ENCODE measurements around the gene RBM45. TPM values are rescaled to one million over a fixed set of nuclear protein-coding genes. Genes with fewer than 3 reads are reported as not detected.

The RBM45 gene
- polyA plus RNA-seq, 2 of the 4 experiments (the other 2 are of a cell fraction), result 15.2 to 20.9 TPM

DNA sequence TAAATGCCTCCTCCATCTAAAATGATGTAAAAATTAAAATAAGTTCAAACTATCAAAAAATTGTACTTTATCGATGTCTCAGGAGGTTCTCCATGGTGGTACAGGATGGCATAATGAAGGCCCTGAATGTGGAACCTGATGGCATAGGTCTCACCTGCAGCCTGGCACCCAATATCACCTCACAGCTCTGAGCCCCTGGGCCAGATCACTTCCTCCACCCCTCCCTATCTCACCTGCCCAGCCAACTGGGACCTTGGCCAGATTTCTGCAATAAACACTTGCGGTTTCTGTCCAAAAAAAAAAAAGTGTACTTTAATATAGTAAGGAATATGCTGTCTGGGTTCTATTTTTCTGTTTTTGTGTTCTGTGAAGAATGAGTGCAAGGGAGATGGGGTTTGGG, 6.7 kb upstream of the RBM45 start (continued):
- TF ChIP-seq USF2 (IDR thresholded peaks at IDR 0.05), result no peak
- TF ChIP-seq HEYL (CRISPR knock-in tag; IDR thresholded peaks at IDR 0.05), result no peak
- TF ChIP-seq KDM1A (IDR thresholded peaks at IDR 0.05; ENCODE audit: low read depth), result no peak
- TF ChIP-seq CBX2 (IDR thresholded peaks at IDR 0.05; ENCODE audit: borderline replicate concordance, low read depth), result no peak
- TF ChIP-seq ESRRA (IDR thresholded peaks at IDR 0.05; ENCODE audit: borderline replicate concordance, low read length), result no peak
- TF ChIP-seq FOXS1 (CRISPR knock-in tag; IDR thresholded peaks at IDR 0.05), result no peak
- no peak for TF ChIP-seq POLR2A (IDR thresholded peaks at IDR 0.05; ENCODE audit: low read length)
- no peak for TF ChIP-seq HOXA7 (CRISPR knock-in tag; IDR thresholded peaks at IDR 0.05)

DNA sequence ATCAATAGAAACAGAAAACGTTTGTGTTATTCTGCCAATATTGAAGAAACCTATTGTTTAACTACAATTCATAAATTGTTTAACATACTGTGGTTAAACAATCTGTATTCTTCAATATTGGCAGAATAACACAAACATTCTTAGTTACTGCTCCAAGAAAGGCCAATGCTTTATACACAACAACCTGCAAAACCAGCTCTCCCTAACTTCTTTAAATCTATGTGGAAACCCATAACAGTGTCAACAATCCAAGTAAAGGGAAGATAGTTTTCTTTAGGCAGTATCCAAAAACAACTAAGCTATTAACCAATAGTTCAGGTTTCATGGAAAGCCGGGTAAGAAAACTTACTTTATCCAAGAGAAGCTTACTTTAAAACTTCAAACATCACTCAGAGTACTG, 6.2 kb upstream of the RBM45 start:
- FAIRE-seq, result no peak
- POLR2A ChIA-PET, result no interaction called here
- Histone ChIP-seq H3K4me3 (no peak overlapping the region), H3K4me1 (0 out of 3 replicates have a peak, but pooled peaks cover 4% of the 10 kb centered on the region), H3K9me3 (no peaks in the 10 kb centered on the region), H3K4me2 (no peak overlapping the region), H3K27ac (no peak overlapping the region)
- no peak for ATAC-seq
- TF ChIP-seq RNF2 (IDR thresholded peaks at IDR 0.05; ENCODE audit: borderline replicate concordance, low read depth) (no peak), HDAC2 (IDR thresholded peaks at IDR 0.05) (no peak), TFCP2L1 (CRISPR knock-in tag; IDR thresholded peaks at IDR 0.05) (no peak), BHLHE40 (IDR thresholded peaks at IDR 0.05; ENCODE audit: low read depth, low read length) (no peak), ZFP36 (IDR thresholded peaks at IDR 0.05; ENCODE audit: borderline replicate concordance, partially characterized antibody) (no peak)
- TF ChIP-seq, protein P1, sequence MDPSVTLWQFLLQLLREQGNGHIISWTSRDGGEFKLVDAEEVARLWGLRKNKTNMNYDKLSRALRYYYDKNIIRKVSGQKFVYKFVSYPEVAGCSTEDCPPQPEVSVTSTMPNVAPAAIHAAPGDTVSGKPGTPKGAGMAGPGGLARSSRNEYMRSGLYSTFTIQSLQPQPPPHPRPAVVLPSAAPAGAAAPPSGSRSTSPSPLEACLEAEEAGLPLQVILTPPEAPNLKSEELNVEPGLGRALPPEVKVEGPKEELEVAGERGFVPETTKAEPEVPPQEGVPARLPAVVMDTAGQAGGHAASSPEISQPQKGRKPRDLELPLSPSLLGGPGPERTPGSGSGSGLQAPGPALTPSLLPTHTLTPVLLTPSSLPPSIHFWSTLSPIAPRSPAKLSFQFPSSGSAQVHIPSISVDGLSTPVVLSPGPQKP (IDR thresholded peaks at IDR 0.05; ENCODE audit: low read depth, low read length), result no peak
- CTCF ChIA-PET, result interaction anchor here (1.2 kb wide), 1 partner anchor 290 kb away, joined by 3 read pairs; no protein-coding TSS in a partner anchor
- DNase-seq (ENCODE audit: low read depth in 1 of 2, low spot score in 1 of 2), result no peak
- WGBS (ENCODE audit: missing lambda C conversion rate), result 38% methylated on average over 2 of the region's 2 CpGs

GRCh38 chr2:178108176-178108575, 4.1 kb upstream of the RBM45 start:
- H3K4me3 ChIP-seq, result no peak overlapping the region
- no peak for DNase-seq (ENCODE audit: low read depth in 1 of 2, low spot score in 1 of 2)
- no peak for ATAC-seq
- WGBS (ENCODE audit: missing lambda C conversion rate), result 81% methylated on average over 20 of the region's 21 CpGs
- no peaks in the 10 kb centered on the region for H3K9me3 ChIP-seq
- no peaks in the 10 kb centered on the region for H3K4me1 ChIP-seq
- no peak overlapping the region for H3K4me2 ChIP-seq
- H3K27ac ChIP-seq, result no peak overlapping the region
- ChIA-PET POLR2A (no interaction called here), CTCF (interaction anchor here (0.7 to 1.3 kb wide), 2 partner anchors 311 to 335 kb away, joined by 3 read pairs; no protein-coding TSS in a partner anchor)
- no peak for TF ChIP-seq HOXB5 (CRISPR knock-in tag; IDR thresholded peaks at IDR 0.05)
- TF ChIP-seq HEYL (CRISPR knock-in tag; IDR thresholded peaks at IDR 0.05), result no peak
- TF ChIP-seq PHF8 (IDR thresholded peaks at IDR 0.05; ENCODE audit: borderline replicate concordance, low read depth), result no peak
- TF ChIP-seq, protein P1 (IDR thresholded peaks at IDR 0.05; ENCODE audit: low read depth, low read length), result no peak
- TF ChIP-seq NR3C1 (IDR thresholded peaks at IDR 0.05), result no peak
- no peak for TF ChIP-seq FOSB (CRISPR knock-in tag; IDR thresholded peaks at IDR 0.05)
- TF ChIP-seq, protein P2, sequence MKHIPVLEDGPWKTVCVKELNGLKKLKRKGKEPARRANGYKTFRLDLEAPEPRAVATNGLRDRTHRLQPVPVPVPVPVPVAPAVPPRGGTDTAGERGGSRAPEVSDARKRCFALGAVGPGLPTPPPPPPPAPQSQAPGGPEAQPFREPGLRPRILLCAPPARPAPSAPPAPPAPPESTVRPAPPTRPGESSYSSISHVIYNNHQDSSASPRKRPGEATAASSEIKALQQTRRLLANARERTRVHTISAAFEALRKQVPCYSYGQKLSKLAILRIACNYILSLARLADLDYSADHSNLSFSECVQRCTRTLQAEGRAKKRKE (CRISPR knock-in tag; IDR thresholded peaks at IDR 0.05; ENCODE audit: low read depth), result no peak
- TF ChIP-seq, protein P3, sequence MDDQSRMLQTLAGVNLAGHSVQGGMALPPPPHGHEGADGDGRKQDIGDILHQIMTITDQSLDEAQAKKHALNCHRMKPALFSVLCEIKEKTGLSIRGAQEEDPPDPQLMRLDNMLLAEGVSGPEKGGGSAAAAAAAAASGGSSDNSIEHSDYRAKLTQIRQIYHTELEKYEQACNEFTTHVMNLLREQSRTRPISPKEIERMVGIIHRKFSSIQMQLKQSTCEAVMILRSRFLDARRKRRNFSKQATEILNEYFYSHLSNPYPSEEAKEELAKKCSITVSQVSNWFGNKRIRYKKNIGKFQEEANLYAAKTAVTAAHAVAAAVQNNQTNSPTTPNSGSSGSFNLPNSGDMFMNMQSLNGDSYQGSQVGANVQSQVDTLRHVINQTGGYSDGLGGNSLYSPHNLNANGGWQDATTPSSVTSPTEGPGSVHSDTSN (IDR thresholded peaks at IDR 0.05), result no peak
- TF ChIP-seq, protein P4, sequence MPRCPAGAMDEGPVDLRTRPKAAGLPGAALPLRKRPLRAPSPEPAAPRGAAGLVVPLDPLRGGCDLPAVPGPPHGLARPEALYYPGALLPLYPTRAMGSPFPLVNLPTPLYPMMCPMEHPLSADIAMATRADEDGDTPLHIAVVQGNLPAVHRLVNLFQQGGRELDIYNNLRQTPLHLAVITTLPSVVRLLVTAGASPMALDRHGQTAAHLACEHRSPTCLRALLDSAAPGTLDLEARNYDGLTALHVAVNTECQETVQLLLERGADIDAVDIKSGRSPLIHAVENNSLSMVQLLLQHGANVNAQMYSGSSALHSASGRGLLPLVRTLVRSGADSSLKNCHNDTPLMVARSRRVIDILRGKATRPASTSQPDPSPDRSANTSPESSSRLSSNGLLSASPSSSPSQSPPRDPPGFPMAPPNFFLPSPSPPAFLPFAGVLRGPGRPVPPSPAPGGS (IDR thresholded peaks at IDR 0.05), result no peak
- no peak for TF ChIP-seq MAFK (IDR thresholded peaks at IDR 0.05; ENCODE audit: partially characterized antibody)
- TF ChIP-seq RARB (CRISPR knock-in tag; IDR thresholded peaks at IDR 0.05), result no peak
- TF ChIP-seq ZNF302 (CRISPR knock-in tag; IDR thresholded peaks at IDR 0.05), result no peak
- no peak for TF ChIP-seq CBX8 (IDR thresholded peaks at IDR 0.05)
- no peak for TF ChIP-seq RAD21 (conservative IDR thresholded peaks at IDR 0.05 in 1 of 2, IDR thresholded peaks at IDR 0.05 in 1 of 2)
- TF ChIP-seq RFX5 (IDR thresholded peaks at IDR 0.05), result no peak
- TF ChIP-seq, protein P5, sequence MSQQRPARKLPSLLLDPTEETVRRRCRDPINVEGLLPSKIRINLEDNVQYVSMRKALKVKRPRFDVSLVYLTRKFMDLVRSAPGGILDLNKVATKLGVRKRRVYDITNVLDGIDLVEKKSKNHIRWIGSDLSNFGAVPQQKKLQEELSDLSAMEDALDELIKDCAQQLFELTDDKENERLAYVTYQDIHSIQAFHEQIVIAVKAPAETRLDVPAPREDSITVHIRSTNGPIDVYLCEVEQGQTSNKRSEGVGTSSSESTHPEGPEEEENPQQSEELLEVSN (IDR thresholded peaks at IDR 0.05; ENCODE audit: borderline replicate concordance, low read depth), result no peak
- no peak for TF ChIP-seq HDAC2 (IDR thresholded peaks at IDR 0.05)
- FAIRE-seq, result no peak
